Kidney glomerular epithelial cell (primary cell): ENCODE data around the gene CCDC92.
A peak's percentile ranks its signal among the peaks of the same experiment; 100 is the strongest.

ENCODE experiments used
- DNase-seq: peaks from one replicate; lab custom pipeline; 2025; lab: John Stamatoyannopoulos, UW

Gene CCDC92, protein sequence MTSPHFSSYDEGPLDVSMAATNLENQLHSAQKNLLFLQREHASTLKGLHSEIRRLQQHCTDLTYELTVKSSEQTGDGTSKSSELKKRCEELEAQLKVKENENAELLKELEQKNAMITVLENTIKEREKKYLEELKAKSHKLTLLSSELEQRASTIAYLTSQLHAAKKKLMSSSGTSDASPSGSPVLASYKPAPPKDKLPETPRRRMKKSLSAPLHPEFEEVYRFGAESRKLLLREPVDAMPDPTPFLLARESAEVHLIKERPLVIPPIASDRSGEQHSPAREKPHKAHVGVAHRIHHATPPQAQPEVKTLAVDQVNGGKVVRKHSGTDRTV

DNA sequence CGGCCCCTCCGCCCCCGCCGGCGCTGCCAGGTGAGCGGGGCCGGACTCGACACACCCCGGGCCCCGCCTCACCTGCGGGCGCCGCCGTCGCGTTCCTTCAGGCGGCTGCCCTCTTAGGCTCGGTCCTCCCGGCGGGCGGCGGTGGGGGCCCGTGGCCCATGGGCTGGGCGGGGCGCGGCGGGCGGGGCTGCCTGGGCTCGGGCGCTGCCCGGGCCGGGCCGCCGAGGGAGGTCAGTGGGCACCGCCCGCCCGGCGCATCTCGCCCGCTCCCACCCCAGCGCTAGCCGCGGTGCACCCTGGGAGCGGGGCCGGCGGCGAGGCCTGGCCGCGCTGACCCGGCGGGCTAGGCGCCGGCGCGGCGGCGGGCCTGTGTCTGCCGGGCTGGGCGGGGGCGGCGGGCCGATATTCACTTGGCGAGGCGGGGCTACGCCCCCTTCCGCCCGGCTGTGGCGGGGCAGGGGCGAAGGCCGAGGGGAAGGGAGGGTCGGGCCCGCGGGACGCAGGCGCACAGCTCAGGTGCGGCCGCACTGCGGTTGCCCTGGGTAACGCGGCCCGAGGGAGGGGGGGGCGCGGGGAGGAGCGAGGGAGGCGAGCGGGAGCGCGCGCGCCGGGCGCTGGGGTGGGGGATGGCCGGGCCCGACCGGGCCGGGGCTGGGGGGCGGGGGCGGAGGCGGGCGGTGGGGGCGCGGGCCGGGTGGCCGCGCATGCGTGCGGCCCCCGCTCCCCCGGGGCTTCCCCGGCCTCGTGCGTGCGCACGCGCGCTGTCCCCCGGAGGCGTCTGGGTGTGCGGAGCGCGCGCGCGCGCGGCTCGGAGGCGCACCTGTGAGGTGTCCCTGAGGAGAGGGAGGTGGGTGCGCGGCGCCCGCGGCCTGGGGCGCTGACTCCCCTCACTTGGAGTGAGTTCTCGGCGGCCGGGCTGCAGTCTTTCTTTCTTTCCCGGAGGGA lies at the start of gene CCDC92, which contains the start of gene ZNF664:
Gene CCDC92, minus strand, starts transcription at position 375 of the 945 bp plus-strand sequence. CDS start 28,526 bp downstream, outside the sequence.
Gene ZNF664, plus strand, starts transcription at position 759 of the 945 bp plus-strand sequence. CDS start 38,930 bp downstream, outside the sequence.
- DNase-seq, result peak; percentile 85

DNA sequence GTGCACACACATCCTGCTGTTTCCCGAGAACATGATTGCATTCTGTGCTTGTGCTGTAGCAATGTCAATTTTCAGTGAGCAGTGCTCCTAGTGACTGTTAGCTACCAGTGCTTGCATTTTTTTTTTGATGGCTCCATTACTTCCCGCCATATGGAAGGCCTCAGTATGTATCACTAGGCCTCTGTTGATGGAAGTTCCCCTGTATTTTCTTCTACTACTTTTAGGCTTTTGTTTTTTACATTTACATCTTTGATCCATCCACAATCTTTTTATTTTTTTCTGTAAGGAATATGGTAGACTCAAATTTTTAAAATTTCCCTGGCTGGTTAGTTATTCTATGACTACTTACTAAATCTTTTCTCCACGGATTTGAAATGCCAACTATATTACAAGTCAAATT lies 49.5 kb upstream of the CCDC92 start:
- DNase-seq, result no peak

GRCh38 chr12:124021007-124021406 lies 48.4 kb upstream of the CCDC92 start:
- no peak for DNase-seq

- no peak for DNase-seq
Observed at GRCh38 chr12:124020514-124020949, 47.9 kb upstream of the CCDC92 start.

DNA sequence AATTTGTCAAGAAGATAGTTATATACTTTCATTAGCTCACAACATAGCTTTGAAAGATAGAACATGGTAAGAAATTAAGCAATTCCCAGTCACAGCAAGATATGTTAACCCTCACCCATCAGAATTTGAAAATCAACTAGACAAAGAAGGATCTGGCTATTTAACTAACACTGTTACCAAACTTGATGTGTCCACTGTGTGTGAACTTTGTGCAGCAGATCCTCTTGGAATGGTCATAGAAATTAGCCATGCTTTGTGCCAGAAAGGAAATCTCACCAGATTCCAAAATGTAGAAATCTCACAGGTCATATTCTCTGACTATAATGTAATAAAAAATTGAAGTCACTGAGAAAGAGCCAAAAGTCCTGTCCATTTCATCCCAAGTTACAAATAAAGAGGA lies 46.5 kb upstream of the CCDC92 start:
- no peak for DNase-seq

DNA sequence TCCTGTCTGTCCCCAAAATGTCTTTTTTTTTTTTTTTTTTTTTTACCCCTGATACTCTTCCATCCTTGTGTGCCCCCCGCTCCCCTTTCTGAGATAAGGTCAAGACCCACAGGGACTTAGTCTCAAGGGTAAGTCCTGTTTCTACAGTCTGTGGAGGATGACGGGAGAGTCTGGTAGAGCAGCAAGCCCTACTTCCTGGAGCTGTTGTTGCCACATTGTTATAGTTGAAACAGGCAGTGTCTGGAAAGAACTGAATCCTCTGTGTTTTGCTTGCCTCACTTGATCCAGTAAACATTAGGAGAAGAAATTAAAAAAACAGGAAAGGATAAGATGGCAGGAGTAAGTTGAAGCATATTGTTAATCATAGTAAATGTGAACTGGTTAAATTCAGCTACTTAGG lies 45.9 kb upstream of the CCDC92 start:
- no peak for DNase-seq

DNA sequence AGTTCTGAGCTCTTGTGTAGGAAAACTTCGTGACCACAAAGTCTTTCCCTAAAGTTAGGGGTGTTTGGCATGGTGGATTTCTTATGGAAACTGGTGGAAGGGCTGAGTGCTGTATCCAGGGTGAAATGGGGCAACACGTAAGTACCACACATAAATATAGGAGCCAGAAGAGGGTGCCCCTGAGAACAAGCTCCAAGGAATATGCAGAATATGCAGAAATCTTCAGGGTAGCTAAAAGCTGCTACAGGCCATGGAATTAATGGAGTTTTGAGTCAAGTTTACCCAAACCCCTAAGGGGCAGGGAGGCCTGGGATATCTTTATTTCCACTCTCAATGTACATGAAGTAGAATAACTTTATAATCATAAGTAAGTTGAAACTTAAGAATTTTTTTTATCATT lies 44.4 kb upstream of the CCDC92 start:
- DNase-seq, result no peak

- no peak for DNase-seq
Observed at GRCh38 chr12:124015494-124016461, 43.1 kb upstream of the CCDC92 start.

GRCh38 chr12:124013073-124013472 lies 40.4 kb upstream of the CCDC92 start:
- DNase-seq, result no peak

GRCh38 chr12:124011435-124012115 lies 38.9 kb upstream of the CCDC92 start:
- no peak for DNase-seq

DNA sequence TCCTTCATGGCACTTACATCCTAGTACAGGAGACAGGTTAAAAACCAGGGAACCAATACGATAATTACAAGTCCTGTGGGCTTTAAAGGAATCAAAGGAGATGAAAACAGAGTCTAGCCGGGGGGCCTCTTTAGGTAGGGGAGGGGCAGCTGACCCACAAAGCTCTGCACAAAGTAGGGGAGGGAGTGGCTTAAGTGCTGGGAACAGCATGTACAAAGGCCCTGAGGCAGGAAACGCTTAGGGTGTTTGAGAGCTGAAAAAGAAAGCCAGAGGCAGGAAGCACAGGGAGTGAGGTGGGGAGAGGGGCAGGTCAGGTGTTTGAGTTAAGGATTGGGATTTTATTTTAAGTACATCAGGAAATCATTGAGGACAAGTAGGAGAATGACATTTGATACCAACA lies 38.1 kb upstream of the CCDC92 start:
- DNase-seq, result no peak

DNA sequence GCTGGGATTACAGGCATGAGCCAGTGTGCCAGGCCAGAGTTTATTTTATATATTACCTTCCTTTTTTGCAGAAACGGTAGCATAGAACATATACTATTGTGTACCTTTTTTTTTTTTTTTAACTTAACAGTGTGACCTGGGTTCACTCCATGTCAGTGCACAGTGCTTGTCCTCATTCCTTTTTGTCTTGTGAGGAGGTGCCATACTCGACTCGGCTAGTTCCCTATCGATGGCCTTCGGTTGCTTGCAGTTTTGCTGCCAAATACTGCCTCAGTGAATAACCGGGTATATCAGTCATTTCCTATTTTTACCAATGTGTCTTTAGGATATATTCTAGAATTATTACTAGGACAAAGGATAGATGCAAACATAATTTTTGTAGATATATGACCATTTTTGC lies 37.1 kb upstream of the CCDC92 start:
- DNase-seq, result no peak

GRCh38 chr12:124008595-124008994 lies 36.0 kb upstream of the CCDC92 start:
- DNase-seq, result no peak

DNA sequence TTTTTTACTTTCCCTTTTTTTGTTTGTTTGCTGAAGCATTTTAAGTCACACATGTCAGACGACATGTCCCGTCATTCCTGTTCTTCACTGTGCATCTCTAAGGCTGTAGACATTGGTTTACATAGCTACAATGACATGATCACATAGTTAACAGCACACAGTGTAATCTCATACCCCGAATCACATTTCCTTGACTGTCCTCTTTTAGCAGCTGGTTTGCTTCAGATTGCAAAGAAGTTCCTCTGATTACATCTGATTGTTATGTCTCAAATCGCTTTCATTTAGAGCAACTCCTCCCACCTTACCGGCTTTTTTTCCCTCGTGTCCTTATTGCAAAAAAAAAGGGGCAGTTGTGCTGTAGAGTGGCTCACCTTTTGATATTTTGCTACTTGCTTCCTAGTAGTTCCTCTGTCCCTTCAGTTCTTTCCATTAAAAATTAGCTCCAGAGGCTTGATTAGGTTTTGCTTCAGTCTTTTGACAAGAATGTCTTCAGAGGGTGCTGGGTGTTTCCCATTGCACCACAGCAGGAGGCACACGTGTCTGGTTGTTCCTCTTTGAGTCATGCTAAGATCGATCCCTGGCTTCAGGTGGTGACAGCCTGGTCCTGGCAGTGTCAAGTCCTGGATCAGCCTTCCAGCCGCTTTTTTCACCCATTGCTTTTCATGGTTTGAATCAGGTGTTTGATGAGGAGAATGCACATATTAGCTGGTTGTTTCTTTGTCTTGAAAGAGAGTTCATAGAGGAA lies 35.4 kb upstream of the CCDC92 start:
- DNase-seq, result no peak

- DNase-seq, result no peak
Observed at GRCh38 chr12:124006846-124007713, 34.4 kb upstream of the CCDC92 start.

DNA sequence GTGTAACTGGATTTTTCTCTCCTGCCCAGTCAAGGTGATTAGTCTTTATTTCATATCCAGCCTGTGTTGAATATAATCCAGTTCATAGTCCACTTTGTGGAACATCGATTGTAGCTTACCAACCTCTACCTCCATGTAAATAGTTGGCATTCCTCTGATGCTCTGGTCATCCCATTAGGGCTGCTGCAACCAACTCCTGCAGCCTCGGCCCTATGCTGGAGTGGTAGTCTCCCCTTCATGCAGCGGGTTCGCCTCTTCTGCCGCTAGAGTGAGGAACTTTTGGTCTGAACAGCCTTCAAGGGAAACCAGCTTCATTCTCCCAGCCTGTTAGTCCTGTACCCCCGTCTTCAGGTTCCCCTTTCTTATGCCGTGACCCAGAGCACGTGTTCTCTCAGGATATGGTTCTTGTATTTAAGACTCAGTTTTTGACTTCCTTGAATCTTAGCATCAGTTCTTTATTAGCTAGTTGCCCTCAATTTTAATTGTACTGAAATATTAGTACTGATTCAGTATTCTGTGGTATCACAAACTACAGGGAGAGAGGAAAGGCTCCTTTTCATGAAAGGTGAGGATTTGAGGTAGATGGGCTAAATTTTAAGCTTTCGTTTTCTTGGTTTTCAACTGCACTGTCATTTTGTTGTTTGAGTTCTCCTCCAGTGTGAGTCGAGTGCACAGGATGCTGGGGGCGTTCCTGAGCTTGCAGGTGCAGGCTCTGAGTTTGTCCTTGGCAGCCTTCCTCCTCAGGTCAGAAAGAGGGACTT lies 33.6 kb upstream of the CCDC92 start:
- no peak for DNase-seq

GRCh38 chr12:124004233-124004875 lies 31.7 kb upstream of the CCDC92 start:
- DNase-seq, result no peak

DNA sequence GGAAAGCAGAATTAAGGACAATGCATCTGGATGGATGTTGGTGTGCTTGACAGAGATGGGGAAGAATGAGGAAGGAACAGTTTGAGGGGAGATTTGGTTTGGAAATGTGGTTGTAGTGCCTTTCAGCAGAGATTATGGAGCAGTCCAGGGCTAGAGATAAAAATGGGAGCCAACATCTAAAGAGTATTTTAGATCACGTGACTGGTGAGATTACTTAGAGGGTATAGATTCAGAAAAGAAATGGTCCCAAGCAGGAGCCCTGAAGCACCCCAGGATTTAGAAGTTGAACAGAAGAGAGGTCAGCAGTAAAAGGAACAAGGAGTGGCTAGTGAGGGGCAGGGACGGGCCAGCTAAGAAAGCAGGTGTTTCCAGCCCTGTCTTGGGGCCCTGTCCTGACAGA lies 30.0 kb upstream of the CCDC92 start:
- DNase-seq, result no peak
